GM15510 (cell line): ENCODE data around the gene CTNNBIP1.

Experiments
- POLR2A ChIP-seq: IDR thresholded peaks from 3 replicates; pipeline ENCODE4 v1.6.1; 2011; ENCODE audit warnings: borderline replicate concordance; ENCODE audit not compliant: insufficient read length; ENCODE audit errors: extremely low read depth

CTNNBIP1 gene

GRCh38 chr1:9823693-9823942 is 86.5 kb downstream of the CTNNBIP1 start:
- peak; percentile 81 for TF ChIP-seq POLR2A

- no peak for TF ChIP-seq POLR2A
Observed at GRCh38 chr1:9822897-9823692, 87.0 kb downstream of the CTNNBIP1 start.

GRCh38 chr1:9822490-9822889 is 87.6 kb downstream of the CTNNBIP1 start:
- TF ChIP-seq POLR2A, result no peak

- TF ChIP-seq POLR2A, result no peak
Observed at GRCh38 chr1:9821710-9822109, 88.4 kb downstream of the CTNNBIP1 start.

GRCh38 chr1:9820521-9820920 is 89.5 kb downstream of the CTNNBIP1 start:
- no peak for TF ChIP-seq POLR2A

GRCh38 chr1:9817734-9818133 is 92.3 kb downstream of the CTNNBIP1 start:
- no peak for TF ChIP-seq POLR2A

GRCh38 chr1:9816199-9816598 is 93.9 kb downstream of the CTNNBIP1 start:
- no peak for TF ChIP-seq POLR2A

GRCh38 chr1:9815150-9815549 is 94.9 kb downstream of the CTNNBIP1 start:
- no peak for TF ChIP-seq POLR2A

GRCh38 chr1:9814619-9815018 is 95.5 kb downstream of the CTNNBIP1 start:
- no peak for TF ChIP-seq POLR2A

- no peak for TF ChIP-seq POLR2A
Observed at GRCh38 chr1:9811239-9811966, 98.7 kb downstream of the CTNNBIP1 start.

- no peak for TF ChIP-seq POLR2A
Observed at GRCh38 chr1:9809100-9809510, 101.0 kb downstream of the CTNNBIP1 start.

- TF ChIP-seq POLR2A, result no peak
Observed at GRCh38 chr1:9808459-9808858, 101.6 kb downstream of the CTNNBIP1 start.

- no peak for TF ChIP-seq POLR2A
Observed at GRCh38 chr1:9807541-9807940, 102.5 kb downstream of the CTNNBIP1 start.

- TF ChIP-seq POLR2A, result no peak
Observed at GRCh38 chr1:9805006-9805508, 105.0 kb downstream of the CTNNBIP1 start.

- no peak for TF ChIP-seq POLR2A
Observed at GRCh38 chr1:9801909-9802308, 108.2 kb downstream of the CTNNBIP1 start.
